Endometrial microvascular endothelial cells (primary cell): ENCODE data around the gene IBSP. TPM values are rescaled to one million over a fixed set of nuclear protein-coding genes. Genes with fewer than 3 reads are reported as not detected.

Experiments
- in situ Hi-C: cut with HindIII; loops from 2 replicates; pipeline ENCODE4 v1.10.0; 2017; ENCODE audit warnings: low sequenced_read_pairs, low pct_unique_long_range_greater_than_20kb; ENCODE audit errors: inconsistent ontology term
- total RNA-seq: library from RNA; depleted of rRNA; stranded (reverse); fragments of >200 nt; gene quantifications from one replicate; pipeline ENCODE4 v1.2.3, GENCODE V29; 2015; ENCODE audit errors: inconsistent ontology term

Gene IBSP, protein sequence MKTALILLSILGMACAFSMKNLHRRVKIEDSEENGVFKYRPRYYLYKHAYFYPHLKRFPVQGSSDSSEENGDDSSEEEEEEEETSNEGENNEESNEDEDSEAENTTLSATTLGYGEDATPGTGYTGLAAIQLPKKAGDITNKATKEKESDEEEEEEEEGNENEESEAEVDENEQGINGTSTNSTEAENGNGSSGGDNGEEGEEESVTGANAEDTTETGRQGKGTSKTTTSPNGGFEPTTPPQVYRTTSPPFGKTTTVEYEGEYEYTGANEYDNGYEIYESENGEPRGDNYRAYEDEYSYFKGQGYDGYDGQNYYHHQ
- total RNA-seq = not detected

DNA sequence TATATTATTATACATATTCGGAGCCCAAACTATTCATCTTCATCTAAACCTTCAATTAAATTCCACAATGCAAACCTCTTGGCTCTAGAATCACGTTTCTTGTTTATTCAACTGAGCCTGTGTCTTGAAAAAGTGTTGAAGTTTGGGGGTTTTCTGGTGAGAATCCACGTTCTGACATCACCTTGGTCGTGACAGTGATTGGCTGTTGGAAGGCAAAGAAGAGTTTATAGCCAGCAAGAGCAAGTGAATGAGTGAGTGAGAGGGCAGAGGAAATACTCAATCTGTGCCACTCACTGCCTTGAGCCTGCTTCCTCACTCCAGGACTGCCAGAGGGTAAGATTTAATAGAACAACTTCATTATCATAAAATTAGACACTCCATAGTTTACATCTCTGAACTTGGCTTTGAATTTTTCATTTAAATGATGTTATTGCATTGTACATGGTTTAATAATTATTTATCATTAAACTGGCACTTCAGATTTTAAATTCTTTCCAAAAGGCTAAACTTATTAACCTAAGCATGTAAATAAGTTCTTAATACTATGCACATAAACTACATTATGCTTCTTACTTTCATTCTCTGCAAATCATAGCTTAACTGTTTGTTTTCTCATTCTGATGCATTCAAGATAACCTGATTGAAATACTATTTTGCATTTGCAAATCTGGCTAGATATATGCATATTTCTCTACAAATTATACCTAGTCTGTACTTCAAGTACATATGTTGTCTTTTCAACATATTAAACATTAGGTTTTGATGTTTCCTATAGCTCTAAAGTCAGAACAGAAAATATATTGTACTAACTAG, at the start of gene IBSP:
IBSP (plus strand) TSS at position 254 of the 813 bp plus-strand sequence. CDS start 2,808 bp downstream, outside the sequence.
- in situ Hi-C loops = no loop called here

DNA sequence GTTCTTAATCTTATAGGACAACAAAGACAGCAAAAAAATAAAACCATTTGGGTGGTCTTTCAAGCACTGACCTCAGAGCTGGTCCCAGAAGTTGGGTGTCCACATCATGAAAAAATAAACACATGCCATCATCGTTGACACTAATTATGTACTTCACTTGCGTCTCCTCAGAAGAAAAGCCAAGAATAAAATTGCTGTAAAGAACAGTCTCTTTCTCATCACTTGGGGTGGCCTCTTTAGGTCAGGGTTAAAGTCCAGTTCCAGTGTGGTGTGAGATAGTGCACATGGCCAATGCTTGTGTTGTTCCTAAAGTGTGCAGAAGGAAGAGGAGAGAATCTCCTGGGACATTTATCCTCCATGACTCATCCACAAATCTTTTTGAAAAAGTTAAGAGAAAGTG, 49.5 kb upstream of the IBSP start:
- in situ Hi-C loops = no loop called here

DNA sequence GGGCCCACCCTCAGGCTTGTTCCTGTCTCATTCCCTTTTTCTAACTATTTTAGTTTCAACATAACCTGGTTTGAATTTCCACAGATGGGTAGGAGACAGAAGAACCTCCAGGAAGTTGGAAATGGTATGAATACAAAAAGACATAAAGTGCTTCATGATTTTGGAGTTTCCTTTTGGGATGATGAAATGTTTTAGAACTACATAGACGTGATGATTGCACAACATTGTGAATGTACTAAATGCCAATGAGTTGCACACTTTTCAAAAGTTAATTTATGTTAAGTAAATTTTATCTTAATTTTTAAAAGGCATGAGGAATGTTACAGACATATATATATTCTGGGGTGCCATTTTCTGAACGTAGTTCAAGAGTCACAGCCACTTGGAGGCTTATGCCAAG, 41.1 kb upstream of the IBSP start:
- in situ Hi-C loops = no loop called here

DNA sequence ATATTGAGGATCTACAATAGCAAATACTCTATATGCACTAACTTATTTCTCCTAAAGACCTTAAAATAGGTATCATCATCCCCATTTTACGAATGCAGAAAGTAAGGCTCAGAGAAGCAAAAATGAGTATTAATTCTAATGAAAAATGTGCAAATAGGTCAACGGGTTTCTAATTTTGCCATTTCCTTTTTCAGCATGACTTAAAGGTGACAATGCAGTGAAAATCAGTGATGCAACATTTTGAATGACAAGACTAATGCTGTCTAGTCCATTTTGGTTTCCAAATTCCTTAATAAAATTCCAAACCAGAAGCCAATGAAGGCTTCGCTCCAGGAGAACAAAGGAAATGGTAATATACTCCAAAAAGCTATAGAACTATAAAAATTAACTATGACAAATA, 37.0 kb upstream of the IBSP start:
- in situ Hi-C loops = no loop called here

DNA sequence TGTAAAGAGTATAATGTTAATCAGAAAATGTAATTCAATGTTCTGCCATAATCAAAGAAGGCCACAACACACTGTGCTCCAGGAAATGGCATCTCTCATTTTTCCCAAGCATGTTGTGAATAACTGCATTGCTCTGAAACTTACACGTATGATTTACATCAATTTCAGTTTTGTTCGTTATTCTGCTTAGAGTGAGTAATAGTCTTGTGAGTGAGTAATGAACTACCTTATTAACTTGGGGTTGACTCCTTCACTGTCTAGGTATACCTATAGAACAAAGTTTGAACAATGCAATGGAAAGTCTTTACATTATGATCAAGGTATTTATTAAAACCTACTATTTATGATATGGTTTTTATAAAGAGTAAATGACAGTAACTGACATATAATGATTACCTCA, 17.8 kb upstream of the IBSP start:
- in situ Hi-C loops = no loop called here

DNA sequence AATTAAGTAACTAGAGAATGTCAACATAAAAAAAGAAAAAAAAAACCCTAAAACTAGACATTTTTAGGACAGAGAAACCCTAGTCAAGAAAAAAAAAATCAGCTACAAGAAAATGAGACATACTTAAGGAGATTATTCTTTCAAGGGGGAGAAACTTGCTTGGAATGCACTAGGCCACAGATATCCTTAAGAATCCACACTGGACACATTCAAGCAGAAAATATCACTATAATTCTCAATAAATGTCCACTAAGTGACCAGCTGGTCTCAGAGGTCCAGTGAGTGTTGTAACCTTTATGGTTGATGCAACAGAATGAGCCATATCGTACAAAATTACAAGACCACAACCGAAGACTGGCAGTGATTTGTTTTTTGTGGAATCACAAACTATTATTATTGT, 15.6 kb upstream of the IBSP start:
- in situ Hi-C loops = no loop called here

DNA sequence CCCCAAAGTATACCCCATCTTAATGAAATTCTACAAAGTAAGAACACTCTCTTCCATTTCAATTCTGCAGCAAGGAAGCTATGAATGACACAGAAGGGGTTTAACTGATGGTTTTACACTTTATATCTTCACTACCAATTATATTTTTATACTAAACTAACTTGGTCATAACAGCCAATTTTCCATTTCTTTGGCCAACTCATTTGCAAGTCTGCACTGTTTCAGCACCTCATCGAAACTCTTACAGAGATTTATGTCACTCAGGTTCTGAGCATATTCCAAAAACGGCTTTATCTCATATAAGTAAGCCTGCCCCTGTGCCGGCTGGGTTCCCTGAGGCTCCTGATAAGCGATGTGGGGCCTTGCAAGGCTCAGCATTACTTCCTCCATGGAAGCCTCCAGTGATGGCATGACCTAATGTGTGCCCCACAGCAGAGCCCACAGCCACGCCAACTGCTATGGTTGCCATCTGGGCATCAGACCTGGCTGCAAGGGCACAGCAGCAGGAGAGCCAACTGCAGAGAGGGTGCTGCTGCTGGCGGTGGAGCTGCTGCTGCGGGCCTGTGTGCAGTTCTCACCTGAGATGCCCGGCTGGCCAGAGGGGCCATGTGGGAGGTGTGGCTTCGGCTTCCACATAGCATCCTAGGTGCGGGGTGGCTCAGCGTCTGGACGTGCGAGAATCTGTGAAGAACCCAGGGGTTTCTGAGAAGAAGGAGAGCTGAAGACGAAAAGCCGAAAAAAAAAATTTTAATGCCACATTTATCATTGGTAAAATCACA, 13.4 kb upstream of the IBSP start:
- in situ Hi-C loops = no loop called here

DNA sequence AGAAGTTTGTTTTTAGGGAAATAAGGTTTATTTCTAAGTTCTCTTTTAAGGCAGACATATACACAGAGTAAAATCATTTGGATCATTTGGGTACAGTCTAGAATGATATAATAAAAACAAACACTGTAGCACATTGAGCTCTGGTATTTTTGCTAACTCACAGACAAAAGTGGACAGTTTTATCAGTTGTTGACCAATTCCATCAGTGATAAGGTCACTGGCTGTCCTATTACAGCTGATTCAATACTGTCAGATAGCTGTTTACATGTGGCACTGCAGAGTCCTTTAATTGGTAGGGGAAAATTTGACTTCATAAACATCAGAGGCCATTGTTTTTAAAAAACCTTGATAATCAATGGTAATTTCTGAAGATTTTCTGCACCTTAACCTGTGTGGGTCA, 3.5 kb downstream of the IBSP start:
- in situ Hi-C loops = no loop called here

DNA sequence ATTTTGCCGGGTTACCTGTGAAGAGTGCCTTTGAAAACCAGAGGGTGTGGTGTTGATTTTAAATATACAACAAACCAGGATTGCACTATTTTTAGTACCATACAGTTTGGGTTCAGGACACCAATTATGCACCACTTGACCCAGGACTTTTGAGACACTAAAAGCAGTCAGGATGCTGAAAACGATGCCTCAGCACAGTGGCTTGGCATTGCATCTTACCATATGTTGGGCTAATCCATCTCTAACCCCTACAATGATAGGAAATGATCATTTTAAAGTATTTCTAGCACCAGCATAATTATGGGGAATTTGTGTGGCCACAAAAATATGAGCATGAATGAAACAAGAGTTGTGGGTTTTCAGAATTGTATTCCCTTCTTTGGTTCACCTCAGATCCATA, 4.1 kb downstream of the IBSP start:
- in situ Hi-C loops = no loop called here

DNA sequence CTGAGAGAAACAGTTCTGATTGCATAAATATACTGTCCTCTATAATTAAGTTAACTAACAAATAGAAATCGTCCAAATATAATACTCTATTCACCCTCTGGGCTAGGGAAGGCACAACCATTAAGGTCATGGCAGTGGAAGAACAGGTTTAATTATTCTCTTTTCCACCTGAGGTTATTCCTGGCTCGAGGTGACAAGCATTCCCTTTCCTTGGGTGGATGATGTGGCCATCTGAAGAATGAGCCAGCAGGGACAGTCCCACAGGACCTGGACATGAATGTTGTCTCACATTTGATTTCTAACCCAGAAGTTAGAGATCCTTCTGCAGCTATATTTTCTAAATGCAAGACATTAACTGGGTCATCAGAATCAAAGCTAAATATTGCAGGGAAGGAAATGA, 5.5 kb downstream of the IBSP start:
- in situ Hi-C loops = no loop called here

DNA sequence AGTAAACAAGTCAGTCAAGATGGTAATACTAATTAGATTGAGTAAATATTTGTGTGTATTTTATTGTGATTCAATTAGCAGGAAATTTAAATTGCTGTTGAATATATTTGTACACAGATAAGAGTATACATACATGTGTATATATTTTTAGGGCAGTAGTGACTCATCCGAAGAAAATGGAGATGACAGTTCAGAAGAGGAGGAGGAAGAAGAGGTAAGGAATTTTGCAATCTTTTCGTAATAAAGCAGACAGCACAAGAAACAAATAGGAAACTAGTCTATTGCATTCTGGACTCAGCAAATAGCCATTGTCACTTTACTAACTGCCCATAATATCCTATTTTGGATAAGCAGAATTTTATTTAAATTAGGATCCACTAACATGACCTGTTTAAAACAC, 6.6 kb downstream of the IBSP start:
- in situ Hi-C loops = no loop called here

DNA sequence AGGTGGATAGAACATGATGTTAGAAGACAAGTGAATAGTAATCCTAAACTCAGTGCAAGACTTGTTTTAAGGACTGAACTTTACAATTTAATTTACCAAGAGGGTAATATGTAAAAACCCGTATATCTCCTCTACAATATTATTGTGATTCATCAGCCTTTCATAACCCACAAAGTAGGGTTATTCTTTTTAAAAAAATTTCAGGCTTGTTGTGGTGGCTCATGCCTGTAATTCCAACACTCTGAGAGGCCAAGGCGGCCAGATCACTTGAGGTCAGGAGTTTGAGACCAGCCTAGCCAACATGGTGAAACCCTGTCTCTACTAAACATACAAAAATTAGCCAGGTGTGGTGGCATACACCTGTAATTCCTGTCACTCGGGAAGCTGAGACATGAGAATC, 7.2 kb downstream of the IBSP start:
- in situ Hi-C loops = no loop called here

DNA sequence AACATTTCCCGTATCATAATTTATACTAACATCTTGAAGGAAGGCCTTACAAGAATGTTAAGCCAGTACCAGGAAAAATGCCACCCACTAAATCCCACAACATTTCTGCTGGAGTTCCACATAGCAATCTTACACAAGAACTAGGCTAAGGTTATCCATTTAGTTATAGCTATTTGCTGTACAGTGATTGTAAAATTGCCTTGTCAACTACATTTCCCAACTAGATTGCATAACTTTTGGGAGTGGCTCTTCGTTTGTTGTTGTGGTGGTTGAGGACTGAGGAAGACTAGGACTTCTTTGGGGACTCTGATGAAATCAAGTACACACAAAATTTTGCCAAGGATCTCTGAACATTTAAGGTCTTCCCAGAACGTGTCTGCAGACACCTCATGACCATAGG, 8.0 kb downstream of the IBSP start:
- in situ Hi-C loops = no loop called here

DNA sequence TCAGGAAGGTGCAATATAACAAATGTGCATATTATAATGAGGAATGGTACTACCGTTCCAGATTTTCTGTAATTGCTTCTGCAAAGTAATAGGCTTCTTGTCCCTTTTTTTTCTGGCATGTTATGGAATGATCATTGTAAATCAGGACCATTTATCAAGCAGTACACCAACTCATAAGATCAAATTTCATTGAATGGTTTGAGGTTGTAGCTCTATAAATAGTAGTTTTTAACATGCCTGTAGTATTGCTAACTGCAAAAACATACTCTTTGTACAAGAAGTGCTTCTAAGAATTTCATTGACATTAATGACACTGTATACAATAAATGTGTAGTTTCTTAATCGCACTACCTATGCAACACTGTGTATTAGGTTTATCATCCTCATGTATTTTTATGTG, 12.6 kb downstream of the IBSP start:
- in situ Hi-C loops = no loop called here

DNA sequence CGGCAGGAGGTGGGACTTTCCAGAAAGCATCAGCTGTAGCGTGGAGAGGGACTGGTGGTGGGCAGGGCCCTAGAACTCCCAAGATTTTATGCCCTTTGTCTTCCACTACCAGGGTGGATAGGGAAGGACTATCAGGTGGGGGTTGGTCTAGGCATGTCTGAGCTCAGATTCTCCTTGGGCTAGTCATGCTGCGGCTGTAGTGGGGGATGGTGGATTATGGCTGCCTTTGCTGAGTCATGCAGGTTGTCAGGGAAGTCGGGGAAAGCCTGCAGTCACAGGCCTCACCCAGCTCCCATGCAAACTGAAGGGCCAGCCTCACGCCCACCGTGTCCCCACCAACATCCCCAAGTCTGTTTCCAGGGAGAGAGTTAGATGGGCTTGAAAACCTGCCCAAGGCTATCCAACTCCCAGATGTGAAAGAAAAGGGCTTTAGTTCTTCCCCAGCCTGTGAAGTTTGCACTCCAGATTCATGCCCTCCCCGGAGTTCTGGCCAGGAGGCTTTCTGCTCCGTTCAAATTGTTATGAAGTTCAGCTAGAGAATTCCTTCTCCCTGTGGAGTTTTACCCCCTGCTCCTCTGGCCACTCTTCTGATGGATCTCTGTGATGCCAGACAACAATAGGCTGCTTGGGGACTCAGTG, 20.0 kb downstream of the IBSP start:
- in situ Hi-C loops = no loop called here

DNA sequence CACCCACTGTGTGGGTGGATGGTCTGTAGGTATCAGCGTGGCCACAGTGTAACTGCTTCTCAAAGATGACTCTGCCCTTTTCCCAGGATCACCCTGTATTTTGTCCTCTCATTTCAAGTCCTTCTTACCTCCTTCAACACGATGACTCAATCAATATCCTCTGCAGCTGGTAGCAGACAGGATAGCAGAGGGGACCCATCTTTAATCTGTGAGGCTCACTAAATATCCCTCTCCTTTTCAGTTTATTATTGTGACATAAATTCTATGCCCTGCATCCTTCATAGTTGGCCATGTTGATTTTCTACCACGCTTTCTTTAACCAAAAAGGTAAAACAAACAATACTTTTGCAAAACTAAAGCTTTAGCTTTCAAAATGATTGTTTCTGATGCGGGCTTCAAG, 23.8 kb downstream of the IBSP start:
- in situ Hi-C loops = no loop called here

DNA sequence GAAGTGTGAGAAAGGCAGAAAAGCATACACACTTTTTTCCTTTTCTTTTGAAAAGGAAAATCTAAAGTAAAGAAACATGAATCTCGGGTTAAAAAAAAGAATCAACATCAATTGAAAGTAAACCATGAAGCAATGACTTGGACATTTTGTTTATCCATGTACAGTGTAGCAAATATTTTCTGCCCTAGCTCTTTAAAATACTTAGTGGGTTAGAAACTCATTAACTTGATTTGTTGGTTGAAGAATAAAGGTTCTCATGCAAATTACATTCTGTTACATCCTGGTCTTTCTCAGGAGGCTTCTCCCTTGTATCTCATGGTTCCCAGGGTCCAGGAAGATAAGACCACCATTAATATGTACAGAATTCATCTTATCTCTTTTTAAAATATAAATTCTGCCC, 24.4 kb downstream of the IBSP start:
- in situ Hi-C loops = no loop called here

DNA sequence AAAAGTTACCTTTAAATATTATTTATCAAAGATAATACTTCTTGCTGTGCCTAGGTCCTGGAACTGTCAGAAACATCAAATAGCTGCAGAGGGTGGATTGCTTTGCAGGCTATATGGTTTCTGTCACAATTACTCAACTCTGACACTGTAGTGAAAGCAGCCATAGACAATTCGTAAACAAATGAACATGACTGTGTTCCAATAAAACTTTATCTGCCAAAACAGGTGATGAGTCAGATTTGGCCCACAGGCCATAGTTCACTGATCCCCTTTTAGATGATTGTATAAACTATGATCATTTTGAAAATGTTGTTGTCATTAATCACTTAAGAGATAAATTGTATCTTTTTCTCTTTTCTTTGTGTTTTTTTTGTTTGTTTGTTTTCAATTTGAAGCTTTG, 25.0 kb downstream of the IBSP start:
- in situ Hi-C loops = no loop called here

DNA sequence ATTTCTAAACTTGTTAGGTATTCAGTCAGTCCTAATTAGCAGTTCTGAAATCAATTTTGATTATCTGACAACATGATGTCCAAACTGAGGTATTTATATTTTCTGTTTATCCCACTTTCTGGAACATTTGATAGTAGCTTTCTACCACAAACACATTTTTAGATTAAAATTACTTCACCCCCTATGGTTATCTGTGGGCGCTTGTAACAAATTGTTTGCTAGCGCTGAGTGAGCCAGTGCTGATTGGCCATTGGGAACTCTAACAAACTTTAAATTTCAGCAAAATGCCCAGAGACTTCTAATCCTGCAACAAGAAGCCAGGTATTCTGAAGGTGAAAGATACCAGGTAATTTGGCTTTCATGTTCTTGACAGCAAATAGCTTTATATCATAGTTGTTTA, 33.3 kb downstream of the IBSP start, which contains the start of gene MEPE:
MEPE (plus strand) TSS at position 301 of the 400 bp plus-strand sequence. CDS start 1,746 bp downstream, outside the sequence.
- in situ Hi-C loops = loop anchor here (25.0 kb wide), 1 partner anchor 170 kb away; the partner anchor contains the start of gene DMP1
